Type B pancreatic cell (in vitro differentiated cells): Measurements from ENCODE around the gene CCDC8. TPM values are rescaled to one million over a fixed set of nuclear protein-coding genes. Genes with fewer than 3 reads are reported as not detected.

ENCODE experiments used
- DNase-seq: peaks from one replicate; pipeline ENCODE4 v3.0.0; 2021; ENCODE audit warnings: mixed read lengths; ENCODE audit not compliant: unreplicated experiment; ENCODE audit errors: extremely low spot score
- H3K27ac Mint-ChIP-seq: 2 replicates; pipeline ENCODE4 v1.8.0; 2021; ENCODE audit warnings: mild to moderate bottlenecking, mixed read lengths
- H3K27me3 Mint-ChIP-seq: 2 replicates; pipeline ENCODE4 v1.8.0; 2021; ENCODE audit warnings: mixed read lengths
- H3K36me3 Mint-ChIP-seq: 2 replicates; pipeline ENCODE4 v1.8.0; 2021; ENCODE audit warnings: mixed read lengths
- H3K4me1 Mint-ChIP-seq: one replicate; pipeline ENCODE4 v1.8.0; 2021; ENCODE audit warnings: mixed read lengths; ENCODE audit not compliant: unreplicated experiment
- H3K4me3 Mint-ChIP-seq: 2 replicates; pipeline ENCODE4 v1.8.0; 2021; ENCODE audit warnings: mild to moderate bottlenecking, mixed read lengths
- H3K9me3 Mint-ChIP-seq: 2 replicates; pipeline ENCODE4 v1.8.0; 2021; ENCODE audit warnings: mixed read lengths
- CTCF ChIP-seq: fragments of 200-600 bp; sonication (generic); conservative IDR thresholded peaks from 2 replicates; pipeline ENCODE4 v1.5.0; 2021; ENCODE audit warnings: antibody characterized with exemption, mild to moderate bottlenecking
- total RNA-seq: library from RNA; stranded (reverse); gene quantifications from 2 replicates; pipeline ENCODE4 v1.2.1, GENCODE V29; 2021; ENCODE audit warnings: low replicate concordance

Gene CCDC8
- total RNA-seq, 1 donor from 2014 or later, result 29.3 TPM

- Mint-ChIP-seq H3K36me3 (no peaks in the 10 kb centered on the region), H3K9me3 (no peaks in the 10 kb centered on the region), H3K27me3 (peaks cover 54% of the 10 kb centered on the region), H3K4me1 (peaks cover 12% of the 10 kb centered on the region), H3K27ac (no peak overlapping the region), H3K4me3 (peak overlapping the region; percentile 84)
- TF ChIP-seq CTCF, result no peak
- no peak for DNase-seq
Observed at GRCh38 chr19:46427518-46428045, 14.2 kb upstream of the CCDC8 start.

GRCh38 chr19:46426506-46427162 is 13.3 kb upstream of the CCDC8 start:
- H3K4me3 Mint-ChIP-seq, result peak overlapping the region; percentile 84
- no peaks in the 10 kb centered on the region for H3K9me3 Mint-ChIP-seq
- H3K4me1 Mint-ChIP-seq, result peaks cover 12% of the 10 kb centered on the region
- DNase-seq, result peak; percentile 86
- no peak for TF ChIP-seq CTCF
- H3K27me3 Mint-ChIP-seq, result peaks cover 52% of the 10 kb centered on the region
- H3K36me3 Mint-ChIP-seq, result no peaks in the 10 kb centered on the region
- H3K27ac Mint-ChIP-seq, result peak overlapping the region; percentile 79

- H3K27ac Mint-ChIP-seq, result peak overlapping the region; percentile 79
- peaks cover 49% of the 10 kb centered on the region for H3K27me3 Mint-ChIP-seq
- no peaks in the 10 kb centered on the region for H3K36me3 Mint-ChIP-seq
- TF ChIP-seq CTCF, result no peak
- no peaks in the 10 kb centered on the region for H3K9me3 Mint-ChIP-seq
- DNase-seq, result no peak
- H3K4me1 Mint-ChIP-seq, result peaks cover 12% of the 10 kb centered on the region
- peak overlapping the region; percentile 84 for H3K4me3 Mint-ChIP-seq
Observed at GRCh38 chr19:46426035-46426505, 12.7 kb upstream of the CCDC8 start.

GRCh38 chr19:46423188-46423587 is 9.8 kb upstream of the CCDC8 start:
- H3K4me1 Mint-ChIP-seq, result peaks cover 5% of the 10 kb centered on the region
- peaks cover 25% of the 10 kb centered on the region for H3K27me3 Mint-ChIP-seq
- H3K36me3 Mint-ChIP-seq, result no peaks in the 10 kb centered on the region
- H3K9me3 Mint-ChIP-seq, result no peaks in the 10 kb centered on the region
- no peak overlapping the region for H3K4me3 Mint-ChIP-seq
- H3K27ac Mint-ChIP-seq, result no peak overlapping the region
- TF ChIP-seq CTCF, result no peak
- DNase-seq, result no peak

GRCh38 chr19:46422344-46422743 is 9.0 kb upstream of the CCDC8 start:
- TF ChIP-seq CTCF, result no peak
- H3K4me1 Mint-ChIP-seq, result peaks cover 5% of the 10 kb centered on the region
- DNase-seq, result no peak
- H3K36me3 Mint-ChIP-seq, result no peaks in the 10 kb centered on the region
- no peaks in the 10 kb centered on the region for H3K9me3 Mint-ChIP-seq
- peaks cover 17% of the 10 kb centered on the region for H3K27me3 Mint-ChIP-seq
- H3K4me3 Mint-ChIP-seq, result no peak overlapping the region
- H3K27ac Mint-ChIP-seq, result no peak overlapping the region
